ENCODE results near the gene NOL4L.

The NOL4L gene

DNA sequence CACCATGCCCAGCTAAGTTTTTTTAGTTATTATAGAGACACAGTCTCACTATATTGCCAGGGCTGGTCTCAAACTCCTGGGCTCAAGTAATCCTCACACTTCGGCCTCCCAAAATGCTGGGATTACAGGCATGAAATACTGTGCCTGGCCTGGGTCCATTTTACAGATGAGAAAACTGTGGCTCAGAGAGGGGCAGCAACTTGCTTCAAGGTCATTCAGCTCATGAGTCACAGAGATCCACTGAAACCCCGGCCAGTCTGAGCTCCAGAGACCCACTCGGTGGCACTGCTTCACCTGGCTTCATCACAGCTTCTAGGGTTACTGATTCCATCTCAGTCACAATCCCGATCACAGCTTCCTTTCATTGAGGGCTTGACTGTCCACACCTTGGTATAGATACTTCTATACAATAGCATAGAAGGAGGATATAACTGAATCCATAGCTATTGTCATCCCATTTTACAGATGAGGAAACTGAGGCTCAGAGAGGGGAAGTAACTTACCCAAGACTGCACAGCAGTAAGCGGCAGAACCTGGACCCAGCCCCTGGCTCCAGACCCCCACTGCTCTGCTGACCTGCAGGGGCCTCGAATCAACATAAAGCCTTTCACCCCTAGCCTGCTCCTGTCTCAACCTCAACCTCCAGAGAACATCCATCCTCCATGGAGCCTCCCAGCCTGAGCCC, 11.8 kb downstream of the NOL4L start:
- FAIRE-seq: no peak

DNA sequence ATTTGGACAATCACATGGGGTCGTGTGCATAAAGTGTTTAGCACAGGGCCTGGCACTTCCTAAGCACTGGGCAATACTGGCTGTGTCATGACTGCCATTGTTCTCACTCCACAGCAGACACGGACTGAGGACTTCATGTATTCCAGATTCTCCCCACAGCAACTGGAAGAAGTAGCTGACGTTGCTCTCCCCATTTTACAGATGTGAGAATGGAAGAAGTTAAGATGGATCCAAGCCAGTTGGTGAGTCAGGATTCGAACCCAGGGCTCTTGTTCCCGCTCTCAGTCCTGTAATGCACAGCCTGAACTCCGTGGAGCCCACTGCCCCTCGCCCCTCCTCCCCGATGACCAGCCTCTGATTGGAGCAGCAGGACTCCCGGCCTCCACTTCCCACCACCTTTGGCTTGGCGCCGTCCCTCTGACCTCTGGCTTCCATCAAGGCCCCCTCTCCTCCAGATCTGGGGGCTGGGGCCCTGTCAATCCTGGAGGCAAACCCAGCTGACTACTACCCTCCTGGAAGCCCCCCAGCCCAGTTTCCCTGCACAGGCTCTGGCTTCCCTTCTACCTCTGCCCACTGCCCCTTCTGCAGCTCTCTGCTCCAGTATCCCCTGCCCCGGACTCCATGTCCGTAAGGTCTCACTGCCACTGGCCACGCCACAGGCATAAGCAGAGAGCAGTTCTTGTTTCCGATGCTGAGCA, 12.7 kb downstream of the NOL4L start:
- no peak for FAIRE-seq

GRCh38 chr20:32571566-32571965, 13.6 kb downstream of the NOL4L start:
- FAIRE-seq: no peak

DNA sequence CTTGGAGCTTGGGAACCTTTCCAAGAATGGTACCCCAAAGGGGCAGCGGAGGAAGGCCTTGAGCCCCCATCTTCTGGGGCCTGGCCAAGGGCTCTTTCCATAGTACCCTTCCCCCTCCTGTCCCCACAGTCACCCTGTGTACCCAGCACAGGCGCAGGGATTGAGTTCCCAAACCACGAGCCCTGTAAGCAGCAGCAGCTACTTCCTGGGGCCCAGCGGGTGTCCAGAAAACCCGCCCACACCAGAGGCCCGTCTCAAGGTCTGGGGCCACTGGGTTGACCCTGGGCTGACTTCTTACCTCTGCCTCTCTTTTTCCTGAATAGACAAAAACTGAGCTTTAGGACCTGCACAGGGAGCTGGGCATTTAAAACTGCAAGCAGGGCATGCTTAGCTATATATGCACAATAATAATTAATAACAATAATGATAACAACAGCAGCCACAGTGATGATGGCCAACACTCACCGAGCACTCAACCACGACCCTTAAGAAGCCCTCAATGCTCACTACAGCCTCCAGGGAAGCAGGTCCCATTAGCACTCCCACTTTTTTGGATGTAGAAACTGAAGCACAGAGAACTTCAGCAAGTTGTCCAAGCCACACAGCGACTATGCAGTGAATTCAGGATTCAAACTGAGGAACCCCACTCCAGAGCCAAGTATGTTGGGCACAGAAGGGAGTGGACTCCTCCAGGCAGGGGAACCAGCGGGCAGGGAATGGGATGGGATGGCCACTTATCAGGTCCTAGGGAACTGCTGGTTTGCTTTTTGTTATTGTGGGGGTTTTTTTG, 14.5 kb downstream of the NOL4L start:
- no peak for FAIRE-seq

DNA sequence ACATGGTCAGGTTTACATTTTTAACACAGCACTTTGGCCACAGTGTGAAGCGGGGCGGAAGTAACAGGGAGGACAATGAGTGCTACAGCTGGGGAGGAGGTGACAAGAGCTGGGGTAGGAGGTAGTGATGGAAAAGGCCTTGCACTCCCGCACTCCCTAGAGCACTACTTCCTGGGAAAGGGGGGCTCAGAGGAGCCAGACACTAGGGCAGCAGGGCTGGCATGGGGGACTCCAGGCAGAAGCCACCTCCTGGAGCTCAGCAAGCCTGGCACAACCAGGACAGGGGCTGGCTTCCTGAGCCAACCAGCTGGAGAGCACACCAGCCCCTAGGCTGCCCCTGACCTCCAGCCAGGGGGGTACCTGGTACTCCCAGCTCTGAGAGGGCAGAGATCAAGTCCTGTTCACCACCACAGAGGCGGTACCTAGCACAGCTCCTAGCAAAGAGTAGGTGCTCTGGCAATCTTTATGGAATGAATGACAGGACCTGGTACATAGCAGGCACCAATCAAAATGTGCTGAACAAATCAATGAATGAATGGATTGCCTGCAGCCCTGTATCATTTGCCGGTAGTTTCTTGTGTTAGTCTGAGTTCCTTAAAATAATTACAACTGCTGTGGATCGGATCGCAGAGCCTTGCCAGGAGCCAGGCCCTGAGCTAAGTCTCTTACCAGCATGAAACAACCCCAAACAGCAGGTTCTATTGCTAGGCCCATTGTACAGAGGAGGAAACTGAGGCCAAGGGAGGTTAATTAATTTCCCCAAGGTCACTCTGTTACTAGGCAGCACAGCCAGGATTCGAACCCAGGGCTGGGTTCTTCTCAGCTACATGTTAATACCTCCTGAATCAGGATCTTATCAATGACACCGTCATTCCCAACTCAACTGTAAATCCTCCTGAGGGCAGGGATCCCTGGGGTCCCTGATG, 15.5 kb downstream of the NOL4L start:
- FAIRE-seq: no peak

DNA sequence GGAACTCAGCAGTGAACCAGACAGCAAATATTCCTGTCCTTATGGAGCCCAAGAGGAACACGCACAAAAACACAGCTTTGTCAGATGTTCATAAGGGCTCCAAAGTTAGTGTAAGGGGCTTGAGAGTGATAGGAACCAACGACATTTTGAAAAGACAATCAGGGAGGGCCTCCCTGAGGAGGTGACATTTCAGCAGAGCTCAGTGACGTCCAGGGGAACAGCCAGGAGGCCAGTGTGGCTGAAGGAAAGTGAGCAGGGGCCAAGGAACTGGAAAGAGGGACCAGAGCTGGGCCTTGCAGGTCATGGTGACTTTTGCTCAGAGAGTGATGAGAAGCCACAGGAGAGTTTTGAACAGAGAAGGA, 16.1 kb downstream of the NOL4L start:
- FAIRE-seq: no peak

GRCh38 chr20:32567384-32568178, 17.6 kb downstream of the NOL4L start:
- no peak for FAIRE-seq

GRCh38 chr20:32566379-32567374, 18.5 kb downstream of the NOL4L start:
- FAIRE-seq: no peak

DNA sequence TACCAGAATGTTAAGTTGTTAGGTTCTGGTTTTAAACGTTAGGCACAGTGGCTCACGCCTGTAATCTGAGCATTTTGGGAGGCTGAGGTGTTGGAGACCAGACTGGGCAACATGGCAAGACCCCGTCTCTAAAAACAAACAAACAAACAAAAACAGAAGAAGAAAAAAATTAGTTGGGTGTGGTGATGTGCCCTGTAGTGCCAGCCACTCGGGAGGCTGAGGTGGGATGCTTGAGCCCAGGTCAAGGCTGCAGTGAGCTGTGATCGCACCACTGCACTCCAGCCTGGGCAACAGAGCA, 19.4 kb downstream of the NOL4L start:
- FAIRE-seq: no peak

- FAIRE-seq: no peak
Observed at GRCh38 chr20:32564921-32565734, 20.0 kb downstream of the NOL4L start.

- FAIRE-seq: no peak
Observed at GRCh38 chr20:32564440-32564839, 20.7 kb downstream of the NOL4L start.

DNA sequence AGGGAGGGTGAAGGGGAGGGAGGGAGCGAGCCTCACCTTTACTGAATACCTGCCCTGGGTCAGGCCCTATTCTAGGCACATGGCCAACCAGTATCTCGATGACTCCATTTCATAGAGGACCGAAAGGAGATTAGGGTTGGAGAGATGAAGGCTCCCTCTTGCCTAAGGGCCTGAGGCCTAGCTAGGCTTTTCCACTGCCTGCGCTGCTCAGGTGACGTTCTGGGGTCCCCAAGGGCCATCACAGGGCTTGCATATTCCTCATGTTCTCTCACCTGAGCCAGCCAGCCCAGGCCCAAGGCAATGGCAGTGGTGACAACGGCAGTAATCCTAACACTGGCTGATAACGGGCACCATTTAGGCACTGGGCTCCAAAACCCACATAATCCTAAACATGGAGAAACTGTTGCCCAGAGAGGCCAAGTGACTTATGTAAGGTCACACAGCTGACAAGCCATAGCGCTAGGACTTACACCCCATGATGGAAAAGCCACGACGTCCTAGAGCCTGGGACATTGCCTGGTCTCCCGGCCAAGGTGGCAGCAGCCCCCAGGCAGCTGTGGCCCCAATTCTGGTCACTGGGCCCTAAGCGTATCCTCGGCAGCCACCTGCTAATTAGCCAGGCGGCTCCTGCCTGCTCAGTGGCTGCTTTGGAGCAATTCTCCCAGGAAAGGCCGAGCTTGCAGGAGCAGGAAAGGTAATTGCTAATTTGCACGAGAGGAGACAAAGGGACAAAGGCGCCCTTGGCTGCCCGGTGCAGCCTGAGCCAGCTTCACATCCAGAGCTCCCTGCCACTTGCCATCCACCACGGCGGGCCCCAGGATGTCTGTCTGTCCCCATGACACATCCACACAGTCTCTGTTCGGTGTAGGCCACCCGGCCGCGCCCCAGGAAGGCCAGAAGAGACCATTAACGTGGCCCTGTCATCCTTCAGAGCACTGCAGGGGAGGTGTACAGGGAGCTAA, 21.5 kb downstream of the NOL4L start:
- FAIRE-seq: no peak

DNA sequence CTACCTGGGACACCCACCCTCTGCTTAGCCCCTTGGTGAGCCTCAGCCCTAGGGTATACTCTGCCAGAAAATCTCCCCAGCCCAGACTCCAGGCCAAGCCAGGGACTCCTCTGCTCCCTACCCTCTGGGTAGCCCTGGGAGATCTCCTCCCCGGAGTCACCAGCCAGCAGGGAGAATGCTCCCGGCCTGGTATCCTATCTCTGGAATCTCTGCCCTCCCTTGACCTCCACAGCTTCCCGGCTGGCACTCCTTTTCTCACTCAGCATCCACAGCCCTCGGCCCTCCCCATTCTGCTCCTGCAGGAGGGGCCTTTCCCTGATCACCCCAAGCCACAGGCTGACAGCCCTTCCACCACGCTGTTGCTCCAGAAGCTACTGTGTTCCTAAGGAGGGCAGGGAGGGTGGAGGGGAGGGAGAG, 22.6 kb downstream of the NOL4L start:
- FAIRE-seq: no peak

DNA sequence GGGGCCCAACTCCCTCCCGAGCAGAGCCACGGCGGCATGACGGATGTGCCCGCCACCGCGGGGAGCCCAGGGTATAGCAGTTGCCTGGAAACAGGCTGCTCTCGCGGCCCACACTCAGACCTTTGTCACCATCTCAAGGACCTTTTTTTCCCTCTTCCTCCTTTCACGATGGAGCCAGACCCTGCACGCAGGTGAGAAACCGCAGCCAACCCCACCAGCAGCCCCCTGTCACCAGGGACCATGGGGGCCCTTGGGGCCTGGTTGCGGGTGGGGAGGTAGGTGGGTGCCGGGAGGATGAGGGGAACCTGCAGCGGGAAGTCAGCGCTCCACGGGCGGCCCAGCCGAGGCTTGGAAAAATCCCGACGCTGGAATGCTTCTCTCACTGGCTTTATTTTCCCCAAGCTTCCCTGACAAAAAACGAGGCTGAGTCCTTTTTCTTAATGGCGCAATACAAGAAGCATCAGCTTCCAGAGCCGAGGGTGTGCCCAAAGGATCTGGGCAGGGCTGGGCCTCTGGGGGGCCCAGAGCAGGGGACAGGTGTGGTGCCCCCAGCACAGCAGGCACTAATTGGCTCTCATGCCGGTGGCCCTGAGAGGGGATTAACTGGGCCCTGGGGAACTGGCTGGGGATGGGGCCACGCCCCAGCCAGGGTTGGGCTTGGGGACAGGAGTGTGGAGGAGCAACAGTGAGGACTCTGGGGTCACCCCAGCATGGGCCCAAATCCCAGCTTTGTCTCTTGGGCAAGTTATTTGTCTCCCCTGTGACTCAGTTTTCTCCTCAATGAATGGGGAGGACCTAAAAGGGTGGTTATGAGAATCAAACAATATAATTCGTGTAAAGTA, 23.9 kb downstream of the NOL4L start:
- no peak for FAIRE-seq

DNA sequence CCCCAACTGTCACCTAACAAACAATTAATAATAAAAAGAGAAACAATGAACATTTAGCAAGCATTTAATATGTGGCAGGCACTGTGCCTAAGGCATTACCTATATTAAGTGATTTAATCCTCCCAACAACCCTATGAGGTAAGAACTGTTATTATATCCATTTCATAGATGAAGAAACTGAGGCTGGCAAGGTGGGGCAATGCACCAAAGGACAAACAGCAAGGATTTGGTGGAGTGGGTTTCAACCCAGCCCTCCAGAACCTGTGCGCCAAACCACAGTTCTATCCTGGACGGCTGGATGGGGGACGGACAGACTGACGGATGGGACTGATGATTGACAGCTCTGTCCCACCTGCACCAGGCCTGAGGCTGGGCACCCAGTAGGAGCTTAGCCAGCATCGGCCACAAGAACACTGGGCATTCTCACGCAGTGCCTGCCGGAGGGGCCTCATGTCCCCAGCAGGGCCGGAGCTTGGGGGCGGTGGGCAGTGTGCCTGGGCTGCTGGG, 24.6 kb downstream of the NOL4L start:
- no peak for FAIRE-seq

- no peak for FAIRE-seq
Observed at GRCh38 chr20:32559753-32560380, 25.3 kb downstream of the NOL4L start.

GRCh38 chr20:32559205-32559752, 25.9 kb downstream of the NOL4L start:
- no peak for FAIRE-seq

All from islet of Langerhans (tissue), 1 donor.